Fibroblast of skin of back (primary cell): ENCODE data around the gene DNASE1.
"Not testable (repeated sequence)": the region's sequence is repeated elsewhere in the genome, so short reads cannot be mapped to it uniquely, and the experiment has no call there.

Experiments used
- DNase-seq: peaks from one replicate; pipeline ENCODE4 v3.0.0-alpha.2; 2013

Gene DNASE1

DNA sequence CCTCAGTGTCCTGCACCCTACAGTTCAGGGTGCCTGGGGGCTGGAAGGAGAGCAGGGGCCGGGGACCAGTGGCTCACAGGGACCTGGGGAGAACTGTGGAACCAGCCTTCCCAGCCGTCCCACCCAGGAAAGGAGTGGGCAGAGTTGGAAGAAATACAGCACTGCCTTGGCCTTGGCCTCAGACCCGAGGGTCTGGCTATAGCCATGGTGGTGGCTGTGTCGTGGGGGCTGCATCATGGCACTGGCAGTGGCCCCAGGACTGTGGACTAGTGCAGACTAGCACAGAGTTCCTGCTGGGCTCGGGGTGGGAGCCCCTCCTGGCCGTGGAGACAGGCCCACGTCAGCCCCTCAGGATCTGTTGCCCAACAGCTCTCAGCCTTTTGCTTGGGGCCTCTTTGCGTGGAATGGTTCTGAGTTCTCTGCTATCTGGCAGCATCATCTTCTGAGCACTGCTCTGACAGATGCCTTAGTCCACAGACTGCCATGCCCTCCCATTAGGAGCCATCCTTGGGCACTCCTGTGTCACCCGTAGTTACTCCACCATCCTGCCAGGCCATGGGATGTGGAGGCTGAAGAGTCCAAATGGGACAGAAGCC lies 12.6 kb upstream of the DNASE1 start:
- DNase-seq: no peak

DNA sequence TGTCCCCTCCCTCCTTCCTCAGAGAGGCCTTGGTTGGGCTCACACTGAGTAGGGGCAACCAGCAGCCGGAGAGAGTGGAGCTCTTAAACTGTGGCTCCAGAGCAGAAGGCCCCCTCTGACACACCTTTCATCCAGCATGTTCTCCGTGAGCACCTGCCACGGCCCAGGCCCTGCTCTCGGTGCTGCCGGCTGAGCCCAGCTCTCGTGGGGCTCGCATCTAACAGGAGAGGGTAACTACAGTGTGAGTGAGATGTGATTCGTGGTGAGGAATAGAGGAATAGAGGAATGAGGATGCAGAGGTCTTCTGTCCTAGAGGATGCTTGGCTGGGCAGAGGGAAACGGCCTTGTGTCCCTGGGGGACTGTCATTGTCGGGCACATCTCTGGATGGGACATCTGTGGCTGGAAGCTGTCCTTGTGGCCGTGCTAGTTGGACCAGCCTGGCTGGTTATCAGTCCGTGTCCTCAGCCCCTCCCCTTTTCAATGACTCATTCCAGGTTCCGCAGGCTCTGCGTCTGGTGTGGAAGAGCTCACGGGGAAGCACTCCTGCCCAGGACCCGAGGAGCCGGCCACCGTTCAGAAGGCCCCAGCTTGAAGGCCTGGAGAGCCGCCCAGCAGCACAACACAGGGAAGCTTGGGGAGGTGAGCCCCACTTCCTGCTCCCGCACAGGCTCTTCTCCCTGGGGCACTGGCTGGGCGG lies 11.9 kb upstream of the DNASE1 start:
- DNase-seq: peak; percentile 21

DNA sequence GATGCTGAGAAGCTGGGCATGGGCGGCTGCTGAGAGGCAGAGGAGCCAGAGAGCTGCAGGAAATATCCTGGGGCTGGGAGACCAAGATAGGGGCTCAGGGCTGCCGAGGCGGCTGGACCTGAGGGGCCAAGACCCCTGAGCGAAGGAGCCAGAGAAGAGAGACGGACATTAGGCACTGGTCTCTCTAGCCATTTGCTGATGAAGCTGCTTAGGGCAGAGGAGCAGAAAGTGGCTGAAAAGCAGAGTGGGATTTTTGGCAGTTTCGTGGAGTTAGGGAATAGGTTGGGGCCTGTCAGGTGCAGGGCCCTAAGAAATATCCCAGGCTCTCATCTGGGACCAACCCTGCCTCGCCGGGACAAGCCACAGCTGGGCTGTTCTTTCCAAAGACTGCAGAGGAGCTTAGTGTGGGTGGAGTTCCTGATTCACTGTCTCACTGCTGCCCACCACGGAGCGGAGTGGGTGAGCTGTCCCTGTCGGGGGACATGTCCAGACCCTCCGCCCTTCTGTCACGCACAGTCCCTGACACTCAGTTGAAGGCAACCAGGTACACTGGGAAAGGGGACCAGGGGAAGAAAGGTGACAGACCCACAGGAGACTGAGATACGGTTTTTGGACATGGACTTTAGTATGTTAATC lies 11.3 kb upstream of the DNASE1 start:
- no peak for DNase-seq

DNA sequence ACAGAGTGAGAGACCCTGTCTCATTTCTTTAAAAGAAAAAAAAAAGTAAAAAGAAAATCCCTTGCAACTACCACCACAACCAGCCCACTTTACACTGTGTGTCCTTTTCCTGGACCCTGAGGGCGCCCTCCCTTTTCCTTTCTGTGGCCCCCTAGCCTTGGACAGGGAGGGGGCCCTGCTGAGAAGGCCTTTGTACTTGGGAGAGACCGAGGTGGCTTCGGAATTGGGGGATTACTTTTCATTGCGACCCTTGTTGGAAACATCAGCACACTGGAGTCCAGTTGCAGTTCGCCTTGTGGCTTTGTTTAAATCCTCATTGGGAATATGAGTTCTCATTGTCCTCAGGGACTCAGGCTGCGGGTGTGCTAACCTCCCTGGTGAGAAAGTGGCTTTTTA lies 9.4 kb upstream of the DNASE1 start:
- no peak for DNase-seq

DNA sequence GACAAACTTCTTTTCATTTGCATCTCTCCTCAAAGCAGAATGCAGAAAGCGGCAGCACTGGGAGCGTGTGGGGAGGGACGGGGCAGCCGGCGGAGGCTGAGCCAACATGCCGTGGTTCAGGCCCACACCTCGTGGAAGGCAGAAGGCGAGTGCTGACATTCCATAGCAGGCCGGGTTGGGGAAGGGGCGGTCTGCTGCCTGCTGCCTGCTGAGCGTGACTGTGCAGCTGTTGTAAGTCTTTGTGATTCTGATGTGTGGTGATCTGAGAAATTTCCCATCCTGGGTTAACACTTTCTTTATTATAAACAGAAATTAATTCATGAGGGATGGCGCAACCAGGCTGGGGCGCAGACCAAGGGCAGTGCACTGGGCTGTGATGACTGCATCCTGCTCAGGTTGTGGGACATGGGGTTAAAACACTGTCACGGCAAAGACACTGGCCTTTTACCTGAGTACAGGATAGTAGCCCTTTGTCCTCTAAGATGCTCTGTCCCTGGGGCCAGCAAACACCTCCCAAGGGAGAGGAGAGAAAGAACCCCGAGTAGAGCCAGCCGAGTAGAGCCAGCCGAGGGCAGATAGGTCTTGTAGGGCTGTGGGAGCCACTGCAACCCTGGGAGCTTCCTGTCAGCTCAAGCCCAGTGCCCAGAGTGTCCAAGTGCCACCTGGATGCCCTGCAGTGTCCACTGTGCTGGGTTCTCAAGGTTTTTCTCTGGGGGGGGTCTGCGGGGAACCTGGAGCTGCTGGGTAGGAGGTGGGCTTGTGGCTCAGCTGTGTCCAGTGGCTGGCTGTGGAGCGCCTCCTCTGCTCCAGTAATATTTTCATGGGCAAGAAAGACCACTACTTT lies 8.8 kb upstream of the DNASE1 start:
- DNase-seq: peak; percentile 40

DNA sequence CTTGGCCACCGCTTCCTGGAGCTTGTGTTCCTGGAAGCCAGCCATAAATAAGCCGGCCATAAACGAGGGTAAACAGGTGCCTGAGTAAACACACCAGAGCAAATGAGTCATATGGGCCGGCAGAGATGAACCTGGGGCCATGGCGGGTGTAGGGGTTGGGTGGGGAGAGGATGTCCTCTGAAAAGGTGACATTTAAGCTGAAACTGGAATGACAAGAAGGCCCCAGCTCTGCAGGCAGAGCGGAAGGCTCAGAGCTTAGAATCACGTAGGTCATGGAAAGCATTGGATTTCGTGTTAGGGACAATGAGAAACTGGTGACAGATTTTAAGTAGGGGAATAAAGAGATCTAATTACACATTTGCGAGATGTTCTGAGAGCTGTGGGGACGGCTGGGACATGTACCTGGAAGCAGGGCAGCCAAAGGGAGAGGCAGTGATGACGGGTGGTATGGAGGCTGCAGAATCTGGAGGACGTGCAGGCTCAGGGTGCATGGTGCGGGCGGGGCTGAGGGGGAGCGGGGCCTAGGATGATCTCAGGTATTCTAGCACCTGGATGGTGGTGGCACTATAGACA lies 8.1 kb upstream of the DNASE1 start:
- no peak for DNase-seq

DNA sequence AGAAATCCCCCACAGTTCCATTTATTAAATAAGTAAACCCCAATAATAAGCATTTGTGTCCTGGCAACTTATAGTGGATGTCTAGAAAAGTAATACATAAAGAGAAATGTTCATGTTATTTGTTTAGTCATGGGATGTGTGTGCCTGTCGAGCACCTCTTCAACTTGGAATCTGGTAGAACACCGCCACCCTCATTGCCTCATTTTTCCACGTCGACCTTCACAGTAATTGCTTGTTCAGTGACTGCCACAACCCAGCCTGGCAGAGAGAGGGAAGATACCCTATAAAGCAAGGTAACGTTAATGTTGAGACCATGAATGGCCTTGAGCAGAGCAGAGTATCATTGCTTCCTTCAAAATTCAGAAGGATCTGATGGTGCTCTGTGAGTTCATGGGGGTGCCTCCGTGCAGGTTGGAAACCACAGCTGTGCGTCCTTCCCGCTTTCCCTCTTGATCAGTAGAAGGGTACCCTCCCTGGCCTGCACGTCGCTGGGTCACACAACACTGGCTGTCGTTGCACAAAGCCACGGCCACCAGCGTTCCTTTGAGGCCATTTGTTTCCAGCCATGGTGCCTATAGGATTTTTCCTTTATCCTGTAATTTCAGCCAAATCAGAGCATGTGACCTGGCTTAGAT lies 3.7 kb upstream of the DNASE1 start:
- no peak for DNase-seq

DNA sequence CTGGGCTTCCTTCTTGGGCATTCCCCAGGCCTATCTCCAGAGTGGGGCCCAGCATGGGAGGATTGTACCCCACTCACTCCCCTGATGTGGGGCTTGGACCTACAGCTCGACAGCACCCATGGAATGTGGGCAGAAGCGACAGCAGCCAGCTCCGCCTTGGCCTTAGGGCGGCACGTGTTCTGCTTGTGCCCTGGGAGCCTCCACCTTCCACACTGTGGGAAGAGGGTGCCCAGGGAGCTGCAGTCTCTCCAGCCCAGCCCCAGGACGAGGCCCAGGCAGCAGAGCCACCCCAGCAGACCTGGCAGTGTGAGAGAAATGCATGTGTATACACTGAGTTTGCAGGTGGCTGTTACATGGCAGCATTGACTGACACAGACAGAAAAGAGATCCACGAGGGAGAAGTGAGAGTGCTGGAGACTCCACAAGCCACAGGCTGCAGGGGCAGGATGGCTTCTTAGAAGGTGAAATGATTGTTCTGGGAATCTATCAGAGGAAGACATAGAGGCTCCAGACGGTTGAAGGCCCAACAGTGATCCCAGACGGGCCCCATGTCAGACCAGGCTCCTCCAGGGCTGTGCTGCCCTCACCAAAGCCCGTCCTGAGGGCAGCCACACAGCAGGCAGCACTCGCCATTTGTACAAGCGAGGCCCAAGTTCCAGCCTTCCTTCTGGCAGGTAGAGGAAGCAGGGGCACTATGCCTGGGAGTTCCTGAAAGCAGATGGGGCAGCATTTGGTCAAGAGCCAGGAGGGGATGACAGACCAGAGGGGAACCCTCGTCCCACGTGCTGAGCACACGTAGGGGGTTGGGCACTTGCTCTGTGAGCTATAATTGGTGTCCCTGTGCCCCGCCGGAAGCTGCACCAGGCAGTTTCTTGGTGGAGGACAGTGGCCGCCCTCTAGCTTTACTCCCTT lies 2.8 kb upstream of the DNASE1 start:
- no peak for DNase-seq

DNA sequence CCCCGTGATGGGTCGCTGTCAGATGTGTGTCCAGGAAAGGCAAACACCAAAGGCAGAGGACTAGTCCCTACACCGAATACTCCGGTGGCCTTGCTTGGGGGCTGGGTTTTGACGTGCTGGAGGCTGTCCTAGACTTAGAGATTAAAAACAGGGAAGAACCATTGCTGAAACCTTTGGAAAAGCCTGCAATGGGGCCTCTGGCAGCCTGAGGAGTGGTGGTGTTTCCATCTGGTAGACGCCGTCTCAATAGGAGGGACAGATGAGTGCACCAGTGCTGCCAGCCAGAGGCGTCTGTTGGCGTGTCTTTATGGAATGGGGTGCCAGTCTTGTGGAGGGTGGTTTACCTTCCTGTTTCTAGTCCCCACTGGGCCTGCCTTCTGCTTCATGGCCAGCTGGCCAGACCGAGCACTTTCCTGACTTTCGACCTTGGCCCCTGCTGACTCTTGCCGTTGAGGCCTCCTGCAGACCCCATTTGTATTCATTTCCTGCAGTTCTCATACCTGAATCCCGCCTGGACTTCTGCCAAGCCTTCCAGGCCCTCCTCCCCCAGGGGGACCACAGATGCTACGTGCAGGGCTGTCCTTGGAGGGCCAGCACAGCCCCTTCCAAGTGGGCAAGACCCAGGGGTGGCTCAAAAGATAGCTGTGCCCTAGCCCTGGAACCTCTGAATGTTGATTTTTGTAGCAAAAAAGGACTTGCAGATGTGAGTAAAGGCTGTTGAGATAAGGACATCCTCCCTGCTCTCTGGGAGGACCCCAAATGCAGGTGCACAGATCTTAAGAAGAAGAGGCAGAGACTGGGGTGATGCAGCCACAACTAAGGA lies 1.9 kb upstream of the DNASE1 start:
- no peak for DNase-seq

DNA sequence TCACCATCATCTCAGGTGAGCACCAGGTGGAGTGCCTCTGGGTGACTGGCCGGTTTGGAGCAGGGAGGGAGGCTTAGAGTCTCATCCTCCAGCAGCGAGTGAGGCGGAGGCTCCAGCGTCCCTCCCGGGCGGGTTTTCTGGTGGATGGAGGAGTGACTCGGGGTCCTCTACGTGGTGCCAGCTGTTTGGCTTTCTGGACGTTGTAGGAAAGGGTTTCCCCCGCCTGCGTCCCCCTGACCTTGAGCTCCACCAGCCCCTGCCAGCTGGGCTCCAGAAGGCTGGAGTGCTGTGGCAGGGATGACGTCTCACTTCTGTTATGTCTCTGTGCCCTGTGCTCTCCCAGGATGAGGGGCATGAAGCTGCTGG lies 522 bp downstream of the DNASE1 start:
- DNase-seq: no peak

DNA sequence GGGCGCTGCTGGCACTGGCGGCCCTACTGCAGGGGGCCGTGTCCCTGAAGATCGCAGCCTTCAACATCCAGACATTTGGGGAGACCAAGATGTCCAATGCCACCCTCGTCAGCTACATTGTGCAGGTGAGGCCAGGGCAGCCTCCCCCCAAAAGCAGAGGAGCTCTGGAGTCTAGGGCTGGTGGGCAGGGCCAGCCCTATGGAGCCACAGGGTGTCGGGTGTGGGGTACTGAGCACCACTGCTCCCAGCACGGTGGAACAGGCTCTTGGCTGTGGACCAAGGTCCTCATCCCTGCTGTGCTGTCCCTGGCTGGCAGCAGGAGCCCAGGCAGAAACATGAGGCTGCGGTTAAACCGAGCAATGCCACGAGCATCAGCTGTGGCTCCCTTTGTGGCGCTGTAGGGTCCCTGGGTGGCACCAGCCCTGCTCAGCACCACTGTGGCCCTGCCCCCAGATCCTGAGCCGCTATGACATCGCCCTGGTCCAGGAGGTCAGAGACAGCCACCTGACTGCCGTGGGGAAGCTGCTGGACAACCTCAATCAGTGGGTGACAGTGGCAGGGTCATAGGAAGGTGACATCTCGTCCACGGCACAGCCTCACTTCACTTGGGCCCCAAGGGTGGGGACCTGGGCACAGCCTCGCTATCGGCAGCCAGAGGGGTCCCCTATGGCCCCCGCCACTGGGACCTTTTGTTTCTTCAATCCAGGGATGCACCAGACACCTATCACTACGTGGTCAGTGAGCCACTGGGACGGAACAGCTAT lies 1.1 kb downstream of the DNASE1 start:
- no peak for DNase-seq

DNA sequence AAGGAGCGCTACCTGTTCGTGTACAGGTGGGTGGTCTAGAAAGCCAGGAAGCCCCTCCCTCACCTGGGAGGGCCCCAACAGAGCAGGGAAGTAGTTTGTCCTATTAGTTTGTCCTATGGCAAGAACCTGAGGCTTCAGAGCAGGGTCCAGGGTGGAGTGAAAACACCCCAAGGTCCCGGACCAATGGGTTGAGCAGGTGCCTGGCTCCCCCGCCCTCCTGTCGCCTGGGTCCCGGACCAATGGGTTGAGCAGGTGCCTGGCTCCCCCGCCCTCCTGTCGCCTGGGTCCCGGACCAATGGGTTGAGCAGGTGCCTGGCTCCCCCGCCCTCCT lies 1.6 kb downstream of the DNASE1 start:
- not testable (repeated sequence) for DNase-seq

DNA sequence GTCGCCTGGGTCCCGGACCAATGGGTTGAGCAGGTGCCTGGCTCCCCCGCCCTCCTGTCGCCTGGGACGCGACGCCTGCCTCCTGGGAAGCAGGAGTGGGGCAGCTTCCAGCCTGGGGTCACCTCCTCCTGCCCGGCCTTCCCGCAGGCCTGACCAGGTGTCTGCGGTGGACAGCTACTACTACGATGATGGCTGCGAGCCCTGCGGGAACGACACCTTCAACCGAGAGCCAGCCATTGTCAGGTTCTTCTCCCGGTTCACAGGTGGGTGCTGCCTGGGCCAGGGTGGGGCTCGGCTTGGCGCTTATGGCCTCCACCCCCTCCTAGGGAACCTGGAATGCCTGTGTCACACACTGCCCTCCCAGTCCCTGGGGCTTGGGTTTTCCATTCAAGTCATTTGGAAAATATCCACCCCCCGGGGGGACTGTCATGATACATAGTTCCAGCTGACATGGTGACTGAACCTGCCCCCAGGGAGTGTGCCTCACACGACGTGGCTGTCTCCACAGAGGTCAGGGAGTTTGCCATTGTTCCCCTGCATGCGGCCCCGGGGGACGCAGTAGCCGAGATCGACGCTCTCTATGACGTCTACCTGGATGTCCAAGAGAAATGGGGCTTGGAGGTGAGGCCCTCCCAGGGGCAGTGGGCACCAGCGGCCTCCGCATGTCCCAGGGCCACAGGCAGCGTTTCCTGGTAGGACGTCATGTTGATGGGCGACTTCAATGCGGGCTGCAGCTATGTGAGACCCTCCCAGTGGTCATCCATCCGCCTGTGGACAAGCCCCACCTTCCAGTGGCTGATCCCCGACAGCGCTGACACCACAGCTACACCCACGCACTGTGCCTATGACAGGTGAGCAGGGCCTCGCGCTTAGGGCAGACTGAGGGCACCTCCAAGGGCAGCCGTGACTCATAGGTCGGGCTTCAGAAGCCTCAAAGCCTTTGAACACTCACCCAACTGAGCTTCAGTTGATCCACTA lies 2.3 kb downstream of the DNASE1 start:
- peak; percentile 29 for DNase-seq

DNA sequence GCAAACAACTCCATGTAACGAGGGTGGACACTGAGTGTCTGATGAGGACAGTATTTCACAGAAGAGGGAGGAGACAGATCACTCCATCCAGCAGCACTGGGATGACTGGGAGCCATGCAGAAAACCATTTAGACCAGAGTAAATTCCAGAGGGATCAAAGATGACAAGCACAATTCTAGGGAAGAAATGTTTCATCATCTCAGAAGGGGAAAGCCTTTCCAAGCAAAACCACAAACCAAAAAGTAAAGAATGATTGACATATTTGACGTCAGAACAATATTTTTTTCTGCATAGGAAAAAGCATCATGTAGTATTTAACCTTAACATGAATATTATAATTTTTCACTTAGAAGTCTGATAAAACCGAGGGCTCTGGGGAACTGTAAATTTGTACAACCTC lies 4.8 kb downstream of the DNASE1 start:
- peak; percentile 27 for DNase-seq

DNA sequence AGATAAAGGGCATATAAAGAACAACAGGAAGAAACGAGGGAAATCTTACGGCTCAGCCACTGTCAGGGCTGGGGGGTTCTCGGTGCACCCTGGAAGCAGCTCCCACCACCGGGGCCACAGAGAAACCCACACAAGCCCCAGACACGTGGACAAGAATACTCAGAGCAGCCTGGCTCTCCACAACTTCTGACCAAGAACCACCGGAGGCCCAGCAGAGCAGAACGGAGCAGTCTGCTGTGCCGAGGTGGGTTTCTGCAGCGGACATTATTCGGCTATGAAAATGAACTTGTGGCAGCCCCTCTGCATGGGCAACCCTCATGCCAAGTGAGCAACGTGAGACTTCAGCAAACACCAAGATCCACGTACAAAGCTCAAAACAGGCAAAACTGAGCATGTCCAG lies 6.8 kb downstream of the DNASE1 start:
- DNase-seq: no peak

DNA sequence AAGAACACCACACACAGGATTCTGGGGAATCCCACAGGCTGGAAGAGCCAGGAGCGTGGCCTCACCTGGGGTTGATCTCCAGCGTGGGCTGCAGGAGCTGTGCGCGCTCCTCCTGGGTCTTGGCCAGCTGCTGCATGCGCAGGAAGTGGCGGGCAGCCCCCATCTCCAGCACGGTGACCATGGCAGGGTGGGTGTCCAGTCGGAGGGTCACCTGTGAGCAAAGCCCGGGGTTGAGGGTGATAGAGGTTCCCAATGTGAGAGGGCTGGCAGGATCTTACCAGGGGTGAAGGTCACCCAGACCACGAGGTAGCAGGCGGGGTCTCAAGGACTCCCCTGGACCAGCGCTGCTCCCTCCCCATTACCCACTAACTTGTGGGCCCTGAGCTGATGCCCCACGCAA lies 7.4 kb downstream of the DNASE1 start:
- no peak for DNase-seq

DNA sequence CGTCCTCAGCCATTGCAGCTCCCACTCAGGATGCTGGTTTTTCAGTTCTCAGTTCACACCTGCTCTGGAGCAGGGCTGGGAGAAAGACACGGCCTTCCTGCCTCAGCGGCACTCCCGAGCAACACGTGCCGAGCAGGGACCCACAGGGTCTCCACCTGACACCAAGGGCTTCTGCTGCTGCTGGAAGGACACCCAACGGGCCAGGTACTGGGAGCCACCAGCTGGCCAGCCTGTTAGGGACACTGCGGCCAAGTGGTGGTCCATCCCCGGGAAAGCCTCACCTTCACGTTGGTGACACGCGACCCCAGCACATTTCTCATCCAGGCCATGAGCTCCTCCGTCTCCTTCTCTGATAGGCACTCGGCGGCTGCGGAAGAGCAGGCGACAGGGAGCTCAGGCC lies 8.1 kb downstream of the DNASE1 start:
- DNase-seq: no peak

DNA sequence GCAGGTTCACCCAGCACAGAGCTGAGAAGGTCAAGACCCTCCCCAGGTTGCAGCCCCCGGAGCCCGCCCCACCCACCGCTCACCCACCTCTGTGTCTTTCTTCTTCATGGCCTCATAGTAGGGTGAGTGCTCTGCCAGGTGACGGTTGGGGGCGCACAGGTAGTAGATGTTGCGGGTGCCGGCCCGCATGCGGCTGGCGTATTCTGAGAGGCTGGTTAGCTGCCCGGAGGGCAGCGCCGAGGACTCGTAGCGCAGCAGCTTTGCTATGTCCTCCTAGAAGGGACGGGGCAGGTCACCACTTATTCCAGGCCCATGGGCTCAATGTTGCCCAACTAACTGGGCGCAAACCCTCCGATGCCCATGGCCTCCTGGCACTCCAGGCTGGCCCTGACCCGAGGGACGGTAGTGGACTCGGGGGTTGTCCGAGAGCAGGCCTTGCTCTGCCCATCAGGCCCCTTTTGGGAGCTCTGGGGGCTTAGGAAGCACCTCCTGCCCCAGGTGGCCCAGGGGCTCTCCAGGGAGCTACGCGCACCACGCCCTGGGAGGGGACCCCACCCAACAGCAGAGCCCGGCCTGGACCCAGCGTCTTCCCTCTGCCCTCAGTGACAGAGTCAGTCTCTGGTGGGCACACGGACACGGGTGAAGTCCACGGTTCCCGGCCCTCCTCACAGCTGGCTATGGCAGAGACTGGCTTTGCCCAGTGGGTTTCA lies 9.9 kb downstream of the DNASE1 start:
- no peak for DNase-seq
